Measurements from ENCODE around the gene LOXL1. TPM values are rescaled to one million over a fixed set of nuclear protein-coding genes. Genes with fewer than 3 reads are reported as not detected.
A peak's percentile ranks its signal among the peaks of the same experiment; 100 is the strongest.
"Not testable (repeated sequence)": the region's sequence is repeated elsewhere in the genome, so short reads cannot be mapped to it uniquely, and the experiment has no call there.

The LOXL1 gene
- total RNA-seq, 1 donor from 2014 or later: 5.3 TPM

GRCh38 chr15:73957276-73957675 is 31.0 kb downstream of the LOXL1 start:
- no peak for TF ChIP-seq CTCF (IDR thresholded peaks at IDR 0.05; ENCODE audit: insufficient read depth, low read length, severe bottlenecking)
- H3K4me3 ChIP-seq (ENCODE audit: low read depth, low read length): no peak overlapping the region
- no peaks in the 10 kb centered on the region for H3K27me3 ChIP-seq (ENCODE audit: control insufficient read depth, insufficient read depth, low read length)
- no peak for DNase-seq (ENCODE audit: low read depth)
- H3K36me3 ChIP-seq (ENCODE audit: control insufficient read depth, insufficient read depth, low read length): no peaks in the 10 kb centered on the region
- no peak for FAIRE-seq

GRCh38 chr15:73957785-73958184 is 31.5 kb downstream of the LOXL1 start:
- Histone ChIP-seq H3K36me3 (ENCODE audit: control insufficient read depth, insufficient read depth, low read length) (no peaks in the 10 kb centered on the region), H3K27me3 (ENCODE audit: control insufficient read depth, insufficient read depth, low read length) (no peaks in the 10 kb centered on the region), H3K4me3 (ENCODE audit: low read depth, low read length) (no peak overlapping the region)
- DNase-seq (ENCODE audit: low read depth) (no peak), FAIRE-seq (no peak)
- no peak for TF ChIP-seq CTCF (IDR thresholded peaks at IDR 0.05; ENCODE audit: insufficient read depth, low read length, severe bottlenecking)

GRCh38 chr15:73959012-73959581 is 32.8 kb downstream of the LOXL1 start:
- FAIRE-seq (no peak), DNase-seq (ENCODE audit: low read depth) (peak; percentile 40)

GRCh38 chr15:73959801-73960200 is 33.5 kb downstream of the LOXL1 start:
- no peak for TF ChIP-seq CTCF (IDR thresholded peaks at IDR 0.05; ENCODE audit: insufficient read depth, low read length, severe bottlenecking)
- FAIRE-seq (no peak), DNase-seq (ENCODE audit: low read depth) (no peak)
- H3K27me3 ChIP-seq (ENCODE audit: control insufficient read depth, insufficient read depth, low read length): no peaks in the 10 kb centered on the region
- H3K36me3 ChIP-seq (ENCODE audit: control insufficient read depth, insufficient read depth, low read length): no peaks in the 10 kb centered on the region
- no peak overlapping the region for H3K4me3 ChIP-seq (ENCODE audit: low read depth, low read length)

More at GRCh38 chr15:73959012-73959581, 32.8 kb downstream of the LOXL1 start:
- Histone ChIP-seq H3K4me3 (ENCODE audit: low read depth, low read length) (no peak overlapping the region), H3K27me3 (ENCODE audit: control insufficient read depth, insufficient read depth, low read length) (no peaks in the 10 kb centered on the region), H3K36me3 (ENCODE audit: control insufficient read depth, insufficient read depth, low read length) (no peaks in the 10 kb centered on the region)
- no peak for TF ChIP-seq CTCF (IDR thresholded peaks at IDR 0.05; ENCODE audit: insufficient read depth, low read length, severe bottlenecking)

GRCh38 chr15:73960472-73961070 is 34.3 kb downstream of the LOXL1 start:
- not testable (repeated sequence) for H3K27me3 ChIP-seq (ENCODE audit: control insufficient read depth, insufficient read depth, low read length); H3K36me3 ChIP-seq (ENCODE audit: control insufficient read depth, insufficient read depth, low read length); DNase-seq (ENCODE audit: low read depth); H3K4me3 ChIP-seq (ENCODE audit: low read depth, low read length); FAIRE-seq

GRCh38 chr15:73962433-73962832 is 36.2 kb downstream of the LOXL1 start:
- Histone ChIP-seq H3K4me3 (ENCODE audit: low read depth, low read length) (no peak overlapping the region), H3K27me3 (ENCODE audit: control insufficient read depth, insufficient read depth, low read length) (no peaks in the 10 kb centered on the region), H3K36me3 (ENCODE audit: control insufficient read depth, insufficient read depth, low read length) (no peaks in the 10 kb centered on the region)
- DNase-seq (ENCODE audit: low read depth): no peak
- TF ChIP-seq CTCF (IDR thresholded peaks at IDR 0.05; ENCODE audit: insufficient read depth, low read length, severe bottlenecking): no peak
- no peak for FAIRE-seq
